Embryonic facial prominence (tissue), 1 donor: Measurements from ENCODE around the gene MYL10.

Experiments used
- DNase-seq: peaks from one replicate; pipeline ENCODE4 v3.0.0-alpha.2; 2016; ENCODE audit errors: extremely low spot score

Gene MYL10

DNA sequence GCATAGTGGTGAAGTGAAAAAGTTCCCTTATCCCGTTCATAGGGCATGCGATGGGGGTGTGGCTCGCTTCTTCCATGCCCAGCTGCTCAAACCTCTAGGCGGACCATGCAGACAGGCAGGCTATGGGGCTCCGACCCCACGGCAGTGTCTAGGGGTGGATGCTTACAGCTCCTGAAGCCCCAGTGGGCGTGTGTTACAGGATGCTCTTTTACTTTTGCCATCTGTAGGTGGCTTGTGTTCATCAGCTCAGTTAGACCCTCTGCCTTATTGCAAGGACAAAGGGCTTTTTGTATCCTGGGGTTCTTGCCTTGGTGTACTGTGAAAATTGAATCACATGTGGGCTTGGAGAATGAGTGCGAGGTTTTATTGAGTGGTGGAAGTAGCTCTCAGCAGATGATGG is at the start of gene MYL10:
Gene MYL10 (minus strand): TSS at position 126 of the 400 bp plus-strand sequence. CDS start 178 bp downstream, outside the sequence.
- no peak for DNase-seq

DNA sequence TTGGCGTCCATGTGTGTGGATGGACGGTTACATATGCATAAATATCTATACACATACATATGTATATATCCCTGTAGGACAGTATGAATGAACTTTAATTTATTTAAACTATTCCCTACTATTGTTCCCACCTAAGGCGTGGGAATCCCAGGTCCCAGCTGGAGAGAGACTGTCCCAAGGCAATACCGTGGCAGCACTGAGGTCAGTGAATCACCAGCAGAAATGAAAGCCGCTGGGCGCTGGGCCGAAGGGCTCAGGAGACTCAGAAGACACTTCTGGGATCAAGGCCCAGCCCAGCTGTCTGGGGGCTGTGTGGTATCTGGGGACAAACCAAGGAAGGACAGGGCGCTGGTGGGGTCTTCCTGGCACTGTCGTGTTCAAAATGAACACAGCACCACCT is 49.6 kb upstream of the MYL10 start:
- DNase-seq, result no peak

DNA sequence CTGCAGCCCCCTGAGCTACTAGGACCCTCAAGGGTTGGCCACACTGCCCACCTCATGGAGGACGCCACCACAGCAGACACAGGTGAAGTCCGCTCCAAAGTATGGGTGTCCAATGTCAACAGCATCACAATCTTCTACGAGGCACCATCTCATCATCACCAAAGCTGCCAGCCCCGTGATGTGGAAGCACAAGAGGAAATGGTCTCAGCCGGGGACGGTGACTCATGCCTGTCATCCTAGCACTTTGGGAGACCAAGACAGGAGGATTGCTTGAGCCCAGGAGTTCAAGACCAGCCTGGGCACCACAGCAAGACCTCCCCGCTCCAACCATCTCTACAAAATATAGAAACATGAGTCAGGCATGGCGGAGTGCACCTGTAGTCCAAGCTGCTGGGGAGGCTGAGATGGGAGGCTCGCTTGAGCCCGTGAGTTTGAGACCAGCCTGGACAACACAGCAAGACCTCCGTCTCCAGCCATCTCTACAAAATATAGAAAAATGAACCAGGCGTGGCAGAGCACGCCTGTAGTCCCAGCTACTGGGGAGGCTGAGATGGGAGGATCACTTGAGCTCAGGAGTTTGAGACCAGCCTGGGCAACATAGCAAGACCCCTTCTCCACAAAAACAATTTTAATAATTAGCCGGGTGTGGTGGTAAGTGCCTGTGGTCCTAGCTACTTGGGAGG is 48.8 kb upstream of the MYL10 start:
- DNase-seq, result no peak

DNA sequence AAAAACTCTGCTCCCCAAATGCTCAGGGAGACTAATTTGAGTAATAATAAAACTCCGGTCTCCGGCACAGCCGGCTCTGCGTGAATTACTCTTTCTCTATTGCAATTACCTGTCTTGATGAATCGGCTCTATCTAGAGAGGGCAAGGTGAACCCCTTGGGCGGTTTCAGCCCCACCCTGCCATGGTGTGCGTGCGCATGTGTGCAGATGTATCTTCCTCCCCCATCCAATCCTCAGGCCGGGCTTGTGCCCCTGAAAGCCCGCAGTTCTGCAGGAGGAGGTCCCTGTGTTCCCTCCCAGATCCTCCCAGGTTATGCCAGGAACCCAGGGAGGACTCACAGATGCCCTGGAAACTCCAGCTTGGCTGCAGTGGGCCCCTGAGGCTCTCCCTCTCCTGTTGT is 48.3 kb upstream of the MYL10 start:
- DNase-seq, result no peak

DNA sequence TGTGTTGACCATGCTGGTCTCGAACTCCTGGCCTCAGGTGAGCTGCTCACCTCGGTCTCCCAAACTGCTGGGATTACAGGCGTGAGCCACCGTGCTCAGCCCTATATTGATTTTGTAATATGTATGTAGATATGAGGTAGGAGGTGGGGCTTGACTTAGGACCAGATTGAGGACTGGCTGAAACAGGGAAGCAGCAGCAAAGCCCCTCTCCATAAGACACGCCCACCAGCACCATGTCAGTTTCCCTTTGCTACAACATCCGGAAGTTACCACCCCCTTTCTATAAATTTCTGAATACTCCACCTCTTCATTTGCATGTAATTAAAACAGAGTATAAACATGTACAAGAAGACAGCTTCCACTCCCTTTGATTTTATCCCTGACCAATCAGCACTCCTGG is 47.9 kb upstream of the MYL10 start:
- DNase-seq, result no peak

DNA sequence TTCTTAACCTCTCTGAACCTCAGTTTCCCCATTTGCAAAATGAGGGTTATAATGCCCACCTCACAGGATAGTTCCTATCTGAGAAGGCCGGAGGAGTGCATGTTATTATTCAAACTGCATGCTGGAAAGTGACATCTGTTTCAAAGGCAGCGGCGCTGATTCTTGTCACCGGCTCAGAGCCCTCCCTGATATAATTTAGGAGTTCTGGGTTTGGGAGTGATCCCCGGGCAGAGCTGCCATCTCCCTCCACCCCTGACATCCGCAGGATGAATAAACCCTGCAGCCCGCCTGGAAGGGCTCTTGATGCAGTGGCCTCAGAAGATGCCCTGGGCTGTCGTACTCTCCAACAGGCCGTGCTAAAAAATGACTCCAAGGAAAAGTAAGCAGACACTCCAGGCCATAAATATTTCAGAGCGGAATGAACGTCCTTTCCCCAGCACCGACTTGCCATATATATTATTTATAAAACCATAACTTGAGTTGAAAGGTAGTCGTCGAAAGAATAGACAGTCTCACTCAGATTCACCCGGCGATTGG is 47.0 kb upstream of the MYL10 start:
- DNase-seq, result no peak

DNA sequence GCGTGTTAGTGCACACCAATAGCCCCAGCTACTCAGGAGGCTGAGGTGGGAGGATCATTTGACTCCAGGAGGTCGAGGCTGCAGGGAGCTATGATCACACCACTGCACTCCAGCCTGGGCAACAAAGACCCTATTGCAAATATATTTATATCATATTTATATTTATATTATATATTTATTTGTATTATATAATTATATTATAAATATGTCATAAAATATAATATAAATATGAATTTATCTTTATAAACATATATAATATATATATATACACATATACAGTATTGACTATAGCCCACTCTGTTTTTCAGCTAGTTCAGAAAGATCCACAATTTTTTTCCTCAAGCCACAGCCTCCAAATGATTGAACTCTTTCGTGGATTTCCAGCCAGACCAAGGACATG is 45.3 kb upstream of the MYL10 start:
- no peak for DNase-seq

DNA sequence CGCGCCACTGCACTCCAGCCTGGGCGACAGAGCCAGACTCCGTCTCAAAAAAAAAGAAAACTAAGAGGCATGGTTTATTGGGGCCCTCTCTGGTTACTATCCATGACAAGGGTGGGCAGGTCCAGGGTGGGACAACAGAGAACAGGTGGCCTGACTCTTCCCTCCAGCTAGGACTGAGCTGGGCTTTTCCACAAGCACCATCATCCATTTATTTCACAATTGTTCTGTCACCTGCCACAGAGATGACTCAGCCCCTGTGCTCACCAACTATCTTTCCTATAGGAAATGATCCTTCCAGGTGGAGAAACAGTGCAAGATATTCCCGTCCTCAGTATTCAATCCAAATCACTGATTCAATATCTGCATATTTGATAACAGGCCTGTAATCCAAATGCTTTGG is 44.9 kb upstream of the MYL10 start:
- no peak for DNase-seq

DNA sequence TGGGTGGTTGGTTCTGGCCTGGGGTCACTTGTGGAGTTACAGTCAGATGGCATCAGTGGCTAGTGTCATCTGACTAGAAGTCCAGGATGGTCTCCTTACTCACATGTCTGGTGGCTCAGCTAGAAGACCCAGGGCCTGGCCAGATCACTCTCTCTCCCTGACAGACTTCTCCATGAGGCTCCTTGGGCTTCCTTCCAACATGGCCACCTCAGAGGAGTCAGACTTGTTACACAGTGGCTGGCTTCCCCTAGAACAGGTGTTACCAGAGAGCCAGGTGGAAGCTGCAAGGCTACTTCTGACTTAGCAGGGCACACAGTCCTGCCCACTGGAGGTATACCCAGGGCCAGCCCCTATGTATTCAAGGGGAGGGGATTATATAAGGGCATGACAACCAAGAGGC is 44.2 kb upstream of the MYL10 start:
- no peak for DNase-seq

DNA sequence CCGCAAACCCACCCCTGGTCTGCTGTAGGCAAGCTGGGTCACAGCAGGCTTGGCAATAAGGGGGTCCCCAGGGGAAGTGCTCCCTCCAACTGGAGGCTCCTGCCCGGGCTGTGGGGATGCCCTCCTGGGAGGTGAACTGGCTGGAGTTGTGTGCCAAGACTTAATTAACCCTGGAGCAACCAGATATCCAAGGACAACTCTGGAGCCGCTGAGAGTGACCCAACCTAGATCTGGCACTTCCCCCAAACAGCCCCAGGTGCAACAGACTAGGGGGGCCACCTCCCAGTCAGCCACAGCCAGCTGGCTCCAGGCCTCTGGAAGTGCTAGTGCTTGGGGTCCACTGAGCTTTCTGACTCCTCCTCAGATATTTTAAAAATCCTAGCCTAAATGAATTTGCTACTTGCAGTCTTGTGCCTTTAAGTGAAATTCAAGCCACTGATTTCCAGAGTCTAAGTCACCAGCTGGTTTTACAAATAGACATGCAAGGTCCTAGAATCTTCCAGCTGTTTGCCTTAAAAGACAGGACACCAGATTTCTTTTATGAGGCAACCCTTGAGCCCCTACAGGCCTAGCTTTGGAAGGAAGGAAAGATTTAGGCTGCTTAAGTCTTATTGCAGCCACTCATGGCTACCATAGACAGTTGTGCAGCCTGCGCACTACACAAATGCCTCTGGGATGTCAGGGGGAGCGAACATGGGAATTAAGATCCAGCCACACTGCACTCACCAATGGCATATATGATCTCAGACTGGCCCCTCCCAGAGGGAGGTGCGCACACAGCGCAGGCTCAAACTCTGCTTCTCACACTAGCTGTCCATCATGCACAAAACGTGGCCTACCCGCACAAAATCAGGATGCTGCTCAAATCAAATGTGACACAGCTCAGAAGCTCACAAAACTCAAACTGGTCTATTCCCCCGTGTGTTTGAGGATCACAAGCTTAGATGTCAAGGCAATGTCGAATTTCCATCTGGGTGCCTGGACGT is 42.6 kb upstream of the MYL10 start:
- no peak for DNase-seq

DNA sequence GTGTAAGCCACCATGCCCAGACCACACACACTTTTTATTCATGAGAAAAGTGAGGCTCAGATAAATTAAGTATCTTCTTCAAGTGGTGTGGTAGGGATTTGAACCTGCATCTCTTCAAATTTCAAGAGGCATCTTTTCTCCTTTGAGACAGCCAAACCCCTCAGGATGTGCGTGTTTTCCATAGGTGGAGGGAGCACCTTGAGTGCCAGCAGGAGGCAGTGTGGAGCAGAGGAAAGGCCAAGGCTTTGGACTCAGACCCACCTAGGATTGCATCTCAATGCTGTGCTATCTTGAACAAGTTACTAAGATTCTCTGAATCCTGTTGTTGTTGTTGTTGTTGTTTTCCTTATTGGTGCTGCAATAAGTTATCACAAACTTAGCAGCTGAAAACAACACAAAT is 40.2 kb upstream of the MYL10 start:
- DNase-seq, result no peak

DNA sequence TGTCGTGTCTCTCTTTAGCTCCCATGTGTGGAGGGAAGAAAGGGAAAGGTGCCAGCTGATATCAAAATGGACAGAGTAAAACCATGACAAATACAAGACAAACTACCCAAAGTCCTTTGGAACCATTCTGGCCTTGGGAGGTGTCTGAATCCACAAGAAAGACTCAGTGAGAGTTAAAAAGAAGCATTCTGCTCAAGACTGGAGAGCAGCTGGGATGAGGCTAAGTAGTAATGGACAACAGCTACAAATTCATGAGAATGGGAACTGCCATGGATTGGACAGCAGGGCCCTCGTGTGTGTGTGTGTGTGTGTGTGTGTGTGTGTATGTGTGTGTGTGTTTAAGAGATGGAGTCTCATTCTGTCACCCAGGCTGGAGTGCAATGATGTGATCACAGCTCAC is 39.6 kb upstream of the MYL10 start:
- DNase-seq, result no peak

DNA sequence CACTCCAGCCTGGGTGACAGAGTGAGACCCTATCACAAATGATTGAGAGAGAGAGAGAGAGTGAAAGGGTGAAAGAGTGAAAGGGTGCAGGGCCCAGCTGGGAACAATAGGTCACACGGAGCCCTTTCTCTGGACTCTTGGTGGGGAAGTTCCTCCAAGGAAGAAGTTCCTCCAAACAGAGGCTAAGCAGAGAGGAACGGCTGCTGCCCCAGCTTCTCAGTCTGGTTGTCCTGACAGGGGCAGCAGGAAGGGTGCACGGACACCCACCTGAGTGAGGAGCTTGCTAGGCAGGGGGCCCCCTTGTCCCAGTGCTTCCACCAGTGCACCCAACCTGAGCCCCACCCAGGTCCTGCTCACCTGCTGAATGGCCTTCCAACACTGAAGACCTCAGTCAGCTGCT is 38.8 kb upstream of the MYL10 start:
- DNase-seq, result no peak

DNA sequence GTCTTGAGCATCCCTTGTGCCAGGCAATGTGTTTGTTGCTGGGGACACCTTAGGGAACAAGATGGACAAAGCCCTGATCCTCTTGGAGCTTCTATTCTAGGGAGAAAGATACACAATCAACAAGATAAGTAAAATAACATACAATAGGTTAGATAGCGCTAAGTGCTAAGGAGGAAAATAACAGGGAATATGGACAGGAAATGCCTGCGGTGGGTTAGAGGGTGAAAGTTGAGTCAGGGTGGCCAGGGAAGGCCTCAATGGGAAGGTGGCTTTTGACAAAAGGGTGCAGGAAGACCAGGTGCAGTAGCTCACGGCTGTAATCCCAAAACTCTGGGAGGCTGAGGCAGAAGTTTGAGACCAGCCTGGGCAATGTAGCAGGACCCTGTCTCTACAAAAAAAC is 38.3 kb upstream of the MYL10 start:
- no peak for DNase-seq

DNA sequence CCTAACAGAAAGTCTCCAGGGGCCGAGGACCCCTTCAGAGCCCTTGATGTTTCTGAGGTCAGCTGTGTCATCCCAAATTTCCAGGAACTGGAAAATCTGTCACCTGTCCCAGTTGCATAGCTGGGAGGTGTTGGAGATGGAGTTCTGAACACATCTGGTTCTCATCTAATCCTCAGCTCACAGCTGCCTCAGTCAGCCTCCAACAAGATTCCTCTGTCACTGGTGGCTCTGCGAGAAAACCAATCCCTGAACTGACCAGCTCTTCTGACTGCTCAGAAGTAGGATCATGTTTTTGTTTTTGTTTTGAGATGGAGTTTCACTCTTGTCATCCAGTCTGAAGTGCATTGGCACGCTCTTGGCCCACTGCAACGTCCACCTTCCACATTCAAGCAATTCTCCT is 37.6 kb upstream of the MYL10 start:
- DNase-seq, result no peak

DNA sequence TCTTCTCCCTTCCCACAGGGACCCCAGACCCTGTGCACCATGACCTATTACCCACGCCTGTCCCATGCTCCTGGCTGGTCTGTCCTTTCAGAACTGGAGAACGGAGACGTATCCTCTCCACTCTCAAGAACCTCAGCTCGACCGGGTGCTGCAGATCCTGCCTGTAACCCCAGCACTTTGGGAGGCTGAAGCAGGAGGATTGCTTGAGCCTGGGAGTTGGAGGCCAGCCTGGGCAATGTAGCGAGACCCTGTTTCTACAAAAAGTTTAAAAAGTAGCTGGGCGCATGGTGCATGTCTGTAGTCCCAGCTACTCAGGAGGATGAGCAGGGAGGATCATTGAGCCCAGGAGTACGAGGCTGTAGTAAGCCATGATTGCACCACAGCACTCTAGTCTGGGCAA is 37.2 kb upstream of the MYL10 start:
- no peak for DNase-seq

DNA sequence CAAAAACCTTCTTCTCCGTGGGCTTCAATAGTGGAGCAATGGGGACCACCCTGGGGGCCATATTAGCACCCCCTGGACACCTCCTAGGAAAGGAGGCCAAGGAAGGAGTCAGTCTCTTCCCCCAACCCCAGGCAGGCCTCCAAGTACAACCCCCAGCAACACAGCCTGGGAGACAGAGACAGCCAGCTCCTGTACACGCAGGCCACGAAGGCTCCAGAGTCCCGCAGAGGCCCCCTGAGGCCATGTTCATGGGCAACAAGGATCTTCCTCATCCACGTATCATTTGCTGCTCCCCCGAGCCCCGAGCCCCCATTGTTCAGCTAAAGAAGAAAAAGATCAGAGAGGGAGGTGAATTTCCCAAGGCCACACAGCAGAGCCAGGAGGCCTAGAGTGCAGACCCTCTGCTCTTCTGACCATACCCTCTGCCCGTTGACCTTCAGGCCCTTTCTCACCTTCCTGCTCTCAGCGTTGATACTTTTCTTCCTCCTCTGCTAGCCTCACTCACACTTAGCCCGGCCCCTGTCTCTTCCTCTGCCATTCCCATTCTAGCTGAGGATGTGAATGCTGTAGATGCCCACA is 35.9 kb upstream of the MYL10 start:
- DNase-seq, result no peak

DNA sequence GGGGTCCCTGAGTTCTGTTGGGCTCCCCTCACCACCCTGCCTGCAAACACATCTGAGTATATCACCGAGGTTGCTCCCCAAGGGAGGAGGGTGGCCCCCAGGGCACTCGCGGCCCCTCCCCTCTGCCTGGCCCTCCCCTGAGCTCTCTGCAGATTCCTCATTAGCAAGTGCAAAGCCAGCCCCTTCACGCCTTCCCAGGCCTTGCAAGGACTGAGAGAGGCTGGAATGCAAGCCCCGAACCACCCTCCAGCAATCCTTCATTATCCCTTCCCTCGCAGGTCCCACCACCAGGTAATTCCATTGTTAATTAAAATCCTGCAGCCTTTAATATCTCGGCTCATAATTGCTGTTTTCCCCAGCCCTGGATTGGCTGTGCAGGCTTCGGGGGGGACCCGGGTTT is 35.3 kb upstream of the MYL10 start:
- DNase-seq, result no peak

DNA sequence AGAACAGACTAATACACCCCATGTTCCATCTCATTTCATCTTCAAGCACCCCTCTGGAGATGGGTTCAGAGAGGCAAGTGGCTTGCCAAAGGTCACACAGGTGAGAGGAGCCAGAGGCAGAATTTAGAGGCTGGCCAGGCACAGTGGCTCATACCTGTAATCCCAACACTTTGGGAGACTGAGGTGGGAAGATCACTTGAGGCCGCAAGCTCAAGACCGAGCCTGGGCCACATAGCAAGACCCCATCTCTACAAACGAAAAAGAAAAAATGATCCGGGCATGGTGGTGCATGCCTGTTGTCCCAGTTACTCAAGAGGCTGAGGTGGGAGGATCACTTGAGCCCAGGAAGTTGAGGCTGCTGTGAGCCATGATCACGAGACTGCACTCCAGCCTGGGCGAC is 34.7 kb upstream of the MYL10 start:
- no peak for DNase-seq

DNA sequence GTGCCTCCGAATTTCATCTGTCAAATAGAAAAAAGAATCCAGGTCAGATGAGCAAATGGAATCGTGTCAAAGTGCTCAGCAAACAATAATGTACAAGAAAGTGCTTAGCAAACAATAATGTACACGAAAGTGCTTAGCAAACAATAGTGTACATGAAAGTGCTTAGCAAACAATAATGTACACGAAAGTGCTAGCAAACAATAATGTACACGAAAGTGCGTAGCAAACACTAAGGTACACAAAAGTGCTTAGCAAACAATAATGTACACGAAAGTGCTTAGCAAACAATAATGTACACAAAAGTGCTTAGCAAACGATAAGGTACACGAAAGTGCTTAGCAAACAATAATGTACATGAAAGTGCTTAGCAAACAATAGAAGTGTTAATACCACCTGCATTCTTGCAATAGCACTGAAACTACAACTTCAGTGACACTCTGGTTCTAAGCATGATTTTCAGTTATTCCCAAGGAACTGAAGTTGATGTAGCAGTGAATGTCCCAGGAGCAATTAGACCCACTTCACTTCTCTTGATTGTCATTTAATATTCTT is 33.4 kb upstream of the MYL10 start:
- DNase-seq, result no peak

DNA sequence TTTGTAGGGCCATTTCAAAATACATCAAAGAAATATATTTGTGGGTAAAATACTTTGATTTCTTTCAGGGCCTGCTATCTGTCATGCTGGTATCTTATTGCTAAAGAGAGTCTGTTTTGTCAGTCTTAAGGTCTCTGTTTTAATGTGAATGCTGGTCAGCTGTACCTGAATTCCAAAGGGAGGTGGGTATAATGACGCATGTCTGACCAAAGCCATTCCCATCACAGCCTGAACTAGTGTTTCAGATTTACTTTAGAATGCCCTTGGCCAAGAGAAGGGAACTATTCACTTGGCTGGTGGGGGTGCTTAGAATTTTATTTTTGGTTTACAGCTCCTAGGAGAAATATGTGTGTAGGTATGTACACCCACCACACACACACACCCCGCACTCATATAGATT is 30.6 kb upstream of the MYL10 start:
- no peak for DNase-seq

DNA sequence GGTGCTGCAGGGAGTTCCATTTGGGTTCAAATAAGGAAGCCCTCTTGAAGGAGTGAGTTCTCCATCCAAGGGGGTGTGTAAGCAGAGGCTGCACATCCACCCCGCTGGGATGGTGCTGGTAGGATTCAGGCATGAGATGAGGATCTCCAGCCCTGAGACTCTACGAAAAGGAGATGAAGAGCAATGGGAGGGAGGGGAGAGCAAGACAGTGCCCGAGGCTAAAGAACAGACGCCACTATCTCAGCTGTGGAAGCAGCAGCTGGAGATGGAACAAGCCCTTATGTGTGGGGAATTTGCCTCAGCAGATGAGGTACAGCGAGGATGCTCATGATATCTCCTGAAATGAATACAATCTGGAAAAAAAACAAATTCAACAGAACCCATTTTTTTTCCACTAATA is 28.1 kb upstream of the MYL10 start:
- DNase-seq, result no peak
